ENCODE results near the gene FRMD8.

DNA sequence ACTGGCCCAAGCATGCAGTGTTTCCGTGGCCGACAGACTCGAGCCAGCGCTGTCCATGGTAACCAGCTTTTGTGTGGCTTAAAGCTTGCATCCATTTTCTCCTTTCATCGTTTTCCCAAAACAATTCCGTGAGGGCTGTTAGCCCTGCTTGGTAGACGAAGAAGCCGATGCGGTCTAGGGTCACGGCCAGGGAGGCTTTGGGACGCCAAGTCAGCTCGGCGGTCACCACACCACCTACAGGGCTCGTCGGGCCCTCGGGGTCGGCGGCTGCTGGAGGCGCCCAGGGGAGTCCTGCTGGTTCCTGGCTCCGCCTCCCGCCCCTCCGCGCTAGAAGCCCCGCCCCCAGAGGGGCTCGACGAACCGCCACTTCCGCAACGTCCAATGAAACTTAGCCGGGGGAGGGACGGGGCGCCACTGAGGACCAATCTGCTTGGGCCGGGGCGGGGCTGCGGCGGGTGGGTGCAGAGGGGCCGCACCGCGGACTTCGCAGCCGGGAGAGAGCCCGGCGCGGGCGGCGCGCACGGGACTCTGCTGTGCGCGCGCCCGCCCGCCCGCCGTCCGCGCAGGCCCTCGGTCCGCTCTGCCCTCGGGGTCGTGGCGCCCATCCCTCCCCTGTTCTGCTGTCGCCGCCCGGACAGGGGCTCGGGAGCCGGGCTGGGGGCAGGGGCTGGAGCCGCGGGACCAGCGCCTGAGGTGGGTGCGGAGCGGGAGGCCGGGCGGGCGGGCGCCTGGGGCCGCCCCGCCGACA is 32.0 kb upstream of the FRMD8 start, which contains the start of gene TIGD3:
- TF ChIP-seq POLR2A (IDR thresholded peaks at IDR 0.05; ENCODE audit: low read depth) = no peak
- TF ChIP-seq POLR2AphosphoS5 (IDR thresholded peaks at IDR 0.05) = peak; percentile 67 to 71
- TF ChIP-seq, protein P1, sequence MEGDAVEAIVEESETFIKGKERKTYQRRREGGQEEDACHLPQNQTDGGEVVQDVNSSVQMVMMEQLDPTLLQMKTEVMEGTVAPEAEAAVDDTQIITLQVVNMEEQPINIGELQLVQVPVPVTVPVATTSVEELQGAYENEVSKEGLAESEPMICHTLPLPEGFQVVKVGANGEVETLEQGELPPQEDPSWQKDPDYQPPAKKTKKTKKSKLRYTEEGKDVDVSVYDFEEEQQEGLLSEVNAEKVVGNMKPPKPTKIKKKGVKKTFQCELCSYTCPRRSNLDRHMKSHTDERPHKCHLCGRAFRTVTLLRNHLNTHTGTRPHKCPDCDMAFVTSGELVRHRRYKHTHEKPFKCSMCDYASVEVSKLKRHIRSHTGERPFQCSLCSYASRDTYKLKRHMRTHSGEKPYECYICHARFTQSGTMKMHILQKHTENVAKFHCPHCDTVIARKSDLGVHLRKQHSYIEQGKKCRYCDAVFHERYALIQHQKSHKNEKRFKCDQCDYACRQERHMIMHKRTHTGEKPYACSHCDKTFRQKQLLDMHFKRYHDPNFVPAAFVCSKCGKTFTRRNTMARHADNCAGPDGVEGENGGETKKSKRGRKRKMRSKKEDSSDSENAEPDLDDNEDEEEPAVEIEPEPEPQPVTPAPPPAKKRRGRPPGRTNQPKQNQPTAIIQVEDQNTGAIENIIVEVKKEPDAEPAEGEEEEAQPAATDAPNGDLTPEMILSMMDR (IDR thresholded peaks at IDR 0.05) = peak in 1 of 3 experiments; percentile 11
